Karpas-422 (cell line): Measurements from ENCODE around the gene KLHL8. TPM values are rescaled to one million over a fixed set of nuclear protein-coding genes. Genes with fewer than 3 reads are reported as not detected.

Experiments
- DNase-seq: peaks from one replicate; pipeline ENCODE4 v3.0.0-alpha.2; 2015
- H2AFZ ChIP-seq: fragments of 200-600 bp; sonication (generic); 2 replicates; pipeline ENCODE4 v1.6.1; 2014; ENCODE audit warnings: antibody characterized with exemption, low read length, mixed read lengths
- H3K27ac ChIP-seq: fragments of 200-600 bp; sonication (generic); 2 replicates; pipeline ENCODE4 v1.5.1; 2014; ENCODE audit warnings: mild to moderate bottlenecking, low read length, moderate library complexity
- H3K27me3 ChIP-seq: fragments of 200-600 bp; sonication (generic); 2 replicates; pipeline ENCODE4 v1.6.1; 2014; ENCODE audit warnings: low read length, mixed read lengths
- H3K36me3 ChIP-seq: fragments of 200-600 bp; sonication (generic); 2 replicates; pipeline ENCODE4 v1.6.1; 2014; ENCODE audit warnings: low read length, mixed read lengths; ENCODE audit not compliant: insufficient read depth
- H3K4me1 ChIP-seq: fragments of 200-600 bp; sonication (generic); 2 replicates; pipeline ENCODE4 v1.6.1; 2014; ENCODE audit warnings: mild to moderate bottlenecking, low read length, mixed read lengths
- H3K4me2 ChIP-seq: fragments of 200-600 bp; sonication (generic); 2 replicates; pipeline ENCODE4 v1.6.1; 2014; ENCODE audit warnings: low read length, low read depth, mild to moderate bottlenecking; ENCODE audit not compliant: poor library complexity, severe bottlenecking
- H3K4me3 ChIP-seq: fragments of 200-600 bp; sonication (generic); 2 replicates; pipeline ENCODE4 v1.5.1; 2014; ENCODE audit warnings: mild to moderate bottlenecking, antibody characterized with exemption, low read length, mixed read lengths
- H3K79me2 ChIP-seq: fragments of 200-600 bp; sonication (generic); 2 replicates; pipeline ENCODE4 v1.6.1; 2014; ENCODE audit warnings: mild to moderate bottlenecking, low read length, mixed read lengths
- H3K9ac ChIP-seq: fragments of 200-600 bp; sonication (generic); 2 replicates; pipeline ENCODE4 v1.6.0; 2014; ENCODE audit warnings: low read length
- H3K9me2 ChIP-seq: fragments of 200-600 bp; sonication (generic), shearing (Covaris generic); replicated peaks from 2 replicates; pipeline ENCODE4 v1.6.0; 2014; ENCODE audit warnings: mild to moderate bottlenecking, low read length, moderate library complexity; ENCODE audit not compliant: insufficient read depth
- H3K9me3 ChIP-seq: fragments of 300-700, 200-600 bp; sonication (generic); 2 replicates; pipeline ENCODE4 v1.6.1; 2014; ENCODE audit warnings: low read length, mixed read lengths
- H4K20me1 ChIP-seq: fragments of 200-600 bp; sonication (generic); 2 replicates; pipeline ENCODE4 v1.6.1; 2014; ENCODE audit warnings: mild to moderate bottlenecking, antibody characterized with exemption, low read length, low read depth; ENCODE audit not compliant: insufficient read depth
- total RNA-seq: library from RNA; depleted of rRNA; stranded (reverse); fragments of >200 nt; shearing (Covaris generic); gene quantifications from 2 replicates; pipeline ENCODE4 v1.2.3, GENCODE V29; 2014; ENCODE audit warnings: low replicate concordance; rRNA removed

The KLHL8 gene
- total RNA-seq: 17.6 and 26.4 TPM in 2 replicates

DNA sequence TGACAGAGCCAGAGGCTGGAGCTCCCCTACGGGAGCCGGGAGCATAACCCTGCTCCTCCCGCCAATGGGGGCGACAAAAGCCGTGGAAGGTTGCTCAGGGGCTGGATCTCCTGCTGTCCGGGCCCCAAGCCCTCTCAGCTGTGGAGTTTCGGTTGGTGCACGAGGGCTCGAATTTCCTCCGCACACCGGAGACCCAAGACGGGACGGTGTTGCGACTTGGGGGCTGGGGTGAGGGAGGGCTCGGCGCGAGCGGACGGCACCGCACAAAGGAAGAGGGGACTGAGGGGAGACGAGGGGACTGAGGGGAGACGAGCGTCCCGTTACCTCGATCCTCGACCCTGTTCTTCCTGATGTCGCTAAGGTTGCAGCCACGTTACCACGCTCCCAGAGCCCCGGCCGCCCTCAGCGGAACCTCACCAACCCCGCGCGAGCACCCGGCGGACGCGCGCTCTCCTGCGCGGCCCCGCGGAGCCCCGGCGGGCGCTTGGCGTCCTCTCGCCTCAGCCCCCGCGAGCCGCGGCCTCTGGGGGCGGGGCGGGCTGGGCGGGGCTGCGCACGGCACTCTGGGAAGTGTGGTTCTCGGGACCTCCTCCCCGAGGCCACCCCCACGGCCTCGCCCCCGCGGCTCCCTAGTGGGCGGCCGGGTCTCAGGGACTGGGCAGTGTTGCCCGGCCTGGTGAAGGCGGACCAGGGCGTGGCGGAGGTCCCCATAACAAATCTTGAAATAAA, at the start of gene KLHL8:
Gene KLHL8 (minus strand): TSS at position 525 of the 729 bp plus-strand sequence. CDS start 25,079 bp downstream, outside the sequence.
- no peaks in the 10 kb centered on the region for H4K20me1 ChIP-seq
- H2AFZ ChIP-seq: peak within 1 kb of the TSS; percentile 93
- H3K4me3 ChIP-seq: peak within 1 kb of the TSS; percentile 94
- peaks cover 50% of the 10 kb centered on the region for H3K79me2 ChIP-seq
- DNase-seq: peak; percentile 95
- peak within 1 kb of the TSS; percentile 91 for H3K9ac ChIP-seq
- peak within 1 kb of the TSS; percentile 75 for H3K27ac ChIP-seq
- H3K9me3 ChIP-seq: no peaks in the 10 kb centered on the region
- H3K4me2 ChIP-seq: peak within 1 kb of the TSS; percentile 82
- H3K9me2 ChIP-seq: no peaks in the 10 kb centered on the region
- peaks cover 35% of the 10 kb centered on the region for H3K4me1 ChIP-seq
- H3K27me3 ChIP-seq: no peaks in the 10 kb centered on the region
- H3K36me3 ChIP-seq: no peaks in the 10 kb centered on the region

- H3K36me3 ChIP-seq: no peaks in the 10 kb centered on the region
- no peak overlapping the region for H3K4me2 ChIP-seq
- H3K9me2 ChIP-seq: no peaks in the 10 kb centered on the region
- no peaks in the 10 kb centered on the region for H4K20me1 ChIP-seq
- DNase-seq: peak; percentile 51
- no peak overlapping the region for H3K4me3 ChIP-seq
- H3K27me3 ChIP-seq: no peaks in the 10 kb centered on the region
- H2AFZ ChIP-seq: no peak overlapping the region
- no peak overlapping the region for H3K9ac ChIP-seq
- H3K4me1 ChIP-seq: no peaks in the 10 kb centered on the region
- no peaks in the 10 kb centered on the region for H3K79me2 ChIP-seq
- no peak overlapping the region for H3K27ac ChIP-seq
- no peaks in the 10 kb centered on the region for H3K9me3 ChIP-seq
Observed at GRCh38 chr4:87270144-87270543, 49.7 kb upstream of the KLHL8 start.

DNA sequence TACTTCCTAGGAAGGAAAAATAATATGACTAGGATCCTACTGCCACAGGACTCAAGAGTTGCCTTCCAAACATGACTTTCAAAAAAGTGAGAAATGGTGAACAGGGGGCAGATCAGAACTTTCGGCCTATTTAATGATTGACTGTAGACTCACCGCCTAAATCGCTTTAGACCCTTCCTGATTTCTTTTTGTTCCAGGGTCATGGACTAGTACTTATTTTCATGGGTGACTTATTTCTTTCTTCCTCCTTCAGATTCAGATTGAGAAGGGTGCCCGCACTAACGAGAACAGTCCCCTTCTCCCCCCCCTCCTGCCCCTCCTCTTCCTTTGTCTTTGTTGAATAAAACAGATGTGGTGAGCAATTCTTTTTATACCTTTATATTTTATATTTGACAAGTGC, 48.0 kb upstream of the KLHL8 start:
- Histone ChIP-seq H4K20me1 (no peaks in the 10 kb centered on the region), H2AFZ (no peak overlapping the region), H3K4me3 (no peak overlapping the region), H3K4me2 (no peak overlapping the region), H3K9me3 (no peaks in the 10 kb centered on the region), H3K27ac (no peak overlapping the region), H3K9ac (no peak overlapping the region), H3K4me1 (no peaks in the 10 kb centered on the region), H3K36me3 (no peaks in the 10 kb centered on the region), H3K79me2 (no peaks in the 10 kb centered on the region), H3K9me2 (no peaks in the 10 kb centered on the region), H3K27me3 (no peaks in the 10 kb centered on the region)
- no peak for DNase-seq

- no peaks in the 10 kb centered on the region for H3K27me3 ChIP-seq
- no peaks in the 10 kb centered on the region for H3K36me3 ChIP-seq
- no peaks in the 10 kb centered on the region for H3K79me2 ChIP-seq
- no peak overlapping the region for H3K4me2 ChIP-seq
- no peak for DNase-seq
- no peaks in the 10 kb centered on the region for H3K9me2 ChIP-seq
- H4K20me1 ChIP-seq: no peaks in the 10 kb centered on the region
- H3K27ac ChIP-seq: no peak overlapping the region
- no peaks in the 10 kb centered on the region for H3K4me1 ChIP-seq
- no peaks in the 10 kb centered on the region for H3K9me3 ChIP-seq
- H2AFZ ChIP-seq: no peak overlapping the region
- H3K9ac ChIP-seq: no peak overlapping the region
- no peak overlapping the region for H3K4me3 ChIP-seq
Observed at GRCh38 chr4:87266986-87267385, 46.6 kb upstream of the KLHL8 start.

DNA sequence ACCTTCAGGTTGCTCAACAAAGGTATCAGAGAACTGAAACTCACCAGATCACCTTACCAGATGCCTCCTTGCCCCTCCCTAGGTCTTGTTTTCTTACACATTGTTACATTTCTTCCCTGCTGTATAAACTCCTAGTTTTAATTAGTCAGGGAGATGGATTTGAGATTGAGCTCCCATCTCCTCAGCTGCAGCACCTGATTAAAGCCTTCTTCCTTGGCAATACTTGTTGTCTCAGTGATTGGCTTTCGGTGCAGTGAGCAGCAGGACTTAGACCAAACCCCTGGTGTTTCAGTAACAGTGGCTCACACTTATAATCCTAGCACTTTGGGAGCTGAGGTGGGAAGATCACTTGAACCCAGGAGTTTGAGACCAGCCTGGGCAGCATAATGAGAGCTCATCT, 42.5 kb upstream of the KLHL8 start:
- H3K27me3 ChIP-seq: no peaks in the 10 kb centered on the region
- H4K20me1 ChIP-seq: no peaks in the 10 kb centered on the region
- no peak overlapping the region for H3K27ac ChIP-seq
- H3K4me1 ChIP-seq: no peaks in the 10 kb centered on the region
- no peak overlapping the region for H3K4me2 ChIP-seq
- H3K4me3 ChIP-seq: no peak overlapping the region
- DNase-seq: no peak
- no peak overlapping the region for H2AFZ ChIP-seq
- H3K79me2 ChIP-seq: no peaks in the 10 kb centered on the region
- no peaks in the 10 kb centered on the region for H3K9me2 ChIP-seq
- no peak overlapping the region for H3K9ac ChIP-seq
- no peaks in the 10 kb centered on the region for H3K9me3 ChIP-seq
- no peaks in the 10 kb centered on the region for H3K36me3 ChIP-seq

- Histone ChIP-seq H3K4me2 (no peak overlapping the region), H3K79me2 (no peaks in the 10 kb centered on the region)
Observed at GRCh38 chr4:87260477-87260876, 40.1 kb upstream of the KLHL8 start.

GRCh38 chr4:87258677-87259076, 38.3 kb upstream of the KLHL8 start:
- Histone ChIP-seq H3K9me3 (no peaks in the 10 kb centered on the region; the same call in 1 of the 2 replicates), H3K4me2 (no peak overlapping the region), H3K4me1 (no peaks in the 10 kb centered on the region), H3K9me2 (no peaks in the 10 kb centered on the region), H3K4me3 (no peak overlapping the region), H3K27me3 (no peaks in the 10 kb centered on the region), H3K79me2 (no peaks in the 10 kb centered on the region), H3K9ac (no peak overlapping the region), H3K36me3 (no peaks in the 10 kb centered on the region), H2AFZ (no peak overlapping the region), H3K27ac (no peak overlapping the region), H4K20me1 (no peaks in the 10 kb centered on the region)
- DNase-seq: no peak

More at GRCh38 chr4:87260477-87260876, 40.1 kb upstream of the KLHL8 start:
- H3K9ac ChIP-seq: no peak overlapping the region
- no peaks in the 10 kb centered on the region for H3K27me3 ChIP-seq
- H4K20me1 ChIP-seq: no peaks in the 10 kb centered on the region
- no peak overlapping the region for H2AFZ ChIP-seq
- no peaks in the 10 kb centered on the region for H3K4me1 ChIP-seq
- no peaks in the 10 kb centered on the region for H3K9me2 ChIP-seq
- H3K9me3 ChIP-seq: no peaks in the 10 kb centered on the region; the same call in 1 of the 2 replicates
- H3K4me3 ChIP-seq: no peak overlapping the region
- no peak for DNase-seq
- H3K36me3 ChIP-seq: no peaks in the 10 kb centered on the region
- no peak overlapping the region for H3K27ac ChIP-seq

DNA sequence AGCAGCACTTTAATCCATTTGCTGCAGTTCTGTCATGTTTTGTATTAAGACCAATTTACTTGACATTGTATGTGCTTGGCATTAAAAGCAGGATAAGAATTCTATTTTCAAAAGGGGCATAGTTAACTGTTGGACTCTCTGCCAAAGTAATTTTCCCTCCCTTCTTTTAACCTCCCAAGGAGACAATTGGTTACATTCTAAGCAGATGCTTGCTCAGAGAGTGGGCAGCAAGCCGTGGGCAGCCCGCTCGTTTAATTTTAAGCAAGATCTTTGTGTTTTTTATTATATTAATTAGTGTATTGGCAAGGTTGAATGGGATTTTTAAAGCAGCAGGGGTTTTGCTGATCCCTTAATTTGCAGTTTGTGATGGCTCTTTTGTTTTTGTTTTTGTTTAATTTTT, 37.1 kb upstream of the KLHL8 start:
- Histone ChIP-seq H4K20me1 (no peaks in the 10 kb centered on the region), H3K9me3 (no peaks in the 10 kb centered on the region; the same call in 1 of the 2 replicates), H3K4me3 (no peak overlapping the region), H3K36me3 (no peaks in the 10 kb centered on the region), H3K27ac (no peak overlapping the region), H2AFZ (no peak overlapping the region), H3K27me3 (no peaks in the 10 kb centered on the region), H3K79me2 (no peaks in the 10 kb centered on the region), H3K4me1 (no peaks in the 10 kb centered on the region), H3K9me2 (no peaks in the 10 kb centered on the region), H3K4me2 (no peak overlapping the region), H3K9ac (no peak overlapping the region)
- DNase-seq: no peak
